ENCODE data around the gene ZNF827. TPM values are rescaled to one million over a fixed set of nuclear protein-coding genes. Genes with fewer than 3 reads are reported as not detected.

ZNF827 gene
- total RNA-seq, 2 donors from 2014 or later, result 26.0 to 39.0 TPM

- Mint-ChIP-seq H3K4me3 (no peak overlapping the region), H3K36me3 (ENCODE audit: insufficient read depth in 2 of 2) (peaks cover 26 to 58% of the 10 kb centered on the region in 2 donors), H3K9me3 (peaks cover 9 to 19% of the 10 kb centered on the region in 2 donors), H3K4me1 (ENCODE audit: low read depth) (peaks cover 49% of the 10 kb centered on the region), H3K27ac (peak overlapping the region; percentile 99), H3K27me3 (ENCODE audit: low read depth) (no peaks in the 10 kb centered on the region)
- no peak for DNase-seq
- no peak for ATAC-seq (replicated peaks in 1 of 2)
These were observed 153.1 kb downstream of the ZNF827 start for GRCh38 chr4:145785391-145786008.

- H3K4me3 Mint-ChIP-seq, result peak overlapping the region; percentile 32 to 75
- H3K9me3 Mint-ChIP-seq, result peaks cover 9 to 19% of the 10 kb centered on the region in 2 donors
- H3K36me3 Mint-ChIP-seq (ENCODE audit: insufficient read depth in 2 of 2), result peaks cover 26 to 63% of the 10 kb centered on the region in 2 donors
- peak overlapping the region; percentile 99 for H3K27ac Mint-ChIP-seq
- DNase-seq (peak; percentile 29 to 38), ATAC-seq (replicated peaks in 1 of 2) (peak; percentile 89 to 95)
- H3K27me3 Mint-ChIP-seq (ENCODE audit: low read depth), result no peaks in the 10 kb centered on the region
- H3K4me1 Mint-ChIP-seq (ENCODE audit: low read depth), result peaks cover 49% of the 10 kb centered on the region
These were observed 154.6 kb downstream of the ZNF827 start for GRCh38 chr4:145784036-145784435.

GRCh38 chr4:145782756-145783155 lies 155.9 kb downstream of the ZNF827 start:
- H3K27ac Mint-ChIP-seq, result peak overlapping the region; percentile 24
- peaks cover 47% of the 10 kb centered on the region for H3K4me1 Mint-ChIP-seq (ENCODE audit: low read depth)
- H3K27me3 Mint-ChIP-seq (ENCODE audit: low read depth), result no peaks in the 10 kb centered on the region
- H3K9me3 Mint-ChIP-seq, result peaks cover 9 to 19% of the 10 kb centered on the region in 2 donors
- no peak overlapping the region for H3K4me3 Mint-ChIP-seq
- peaks cover 29 to 69% of the 10 kb centered on the region in 2 donors for H3K36me3 Mint-ChIP-seq (ENCODE audit: insufficient read depth in 2 of 2)
- no peak for ATAC-seq (replicated peaks in 1 of 2)
- no peak for DNase-seq

GRCh38 chr4:145781351-145781750 lies 157.3 kb downstream of the ZNF827 start:
- peaks cover 44% of the 10 kb centered on the region for H3K4me1 Mint-ChIP-seq (ENCODE audit: low read depth)
- H3K36me3 Mint-ChIP-seq (ENCODE audit: insufficient read depth in 2 of 2), result peaks cover 29 to 64% of the 10 kb centered on the region in 2 donors
- peak overlapping the region; percentile 57 for H3K27ac Mint-ChIP-seq
- no peaks in the 10 kb centered on the region for H3K27me3 Mint-ChIP-seq (ENCODE audit: low read depth)
- ATAC-seq (replicated peaks in 1 of 2) (no peak), DNase-seq (no peak)
- peaks cover 9 to 19% of the 10 kb centered on the region in 2 donors for H3K9me3 Mint-ChIP-seq
- peak overlapping the region; percentile 8 to 12 for H3K4me3 Mint-ChIP-seq

- Mint-ChIP-seq H3K9me3 (peaks cover 4 to 13% of the 10 kb centered on the region in 2 donors), H3K4me3 (no peak overlapping the region), H3K4me1 (ENCODE audit: low read depth) (peaks cover 37% of the 10 kb centered on the region), H3K27ac (no peak overlapping the region), H3K27me3 (ENCODE audit: low read depth) (no peaks in the 10 kb centered on the region), H3K36me3 (ENCODE audit: insufficient read depth in 2 of 2) (peaks cover 26 to 55% of the 10 kb centered on the region in 2 donors)
- DNase-seq (no peak), ATAC-seq (replicated peaks in 1 of 2) (no peak)
These were observed 159.3 kb downstream of the ZNF827 start for GRCh38 chr4:145779319-145779801.

- Mint-ChIP-seq H3K27me3 (ENCODE audit: low read depth) (no peaks in the 10 kb centered on the region), H3K4me3 (no peak overlapping the region), H3K4me1 (ENCODE audit: low read depth) (peaks cover 29% of the 10 kb centered on the region), H3K9me3 (no peaks in the 10 kb centered on the region), H3K36me3 (ENCODE audit: insufficient read depth in 2 of 2) (peaks cover 18 to 45% of the 10 kb centered on the region in 2 donors), H3K27ac (no peak overlapping the region)
- ATAC-seq (replicated peaks in 1 of 2) (no peak), DNase-seq (no peak)
These were observed 162.4 kb downstream of the ZNF827 start for GRCh38 chr4:145776208-145776607.

- no peak overlapping the region for H3K27ac Mint-ChIP-seq
- DNase-seq, result no peak
- no peaks in the 10 kb centered on the region for H3K9me3 Mint-ChIP-seq
- peaks cover 18 to 45% of the 10 kb centered on the region in 2 donors for H3K36me3 Mint-ChIP-seq (ENCODE audit: insufficient read depth in 2 of 2)
- no peak overlapping the region for H3K4me3 Mint-ChIP-seq
- H3K27me3 Mint-ChIP-seq (ENCODE audit: low read depth), result no peaks in the 10 kb centered on the region
- ATAC-seq (replicated peaks in 1 of 2), result peak in 1 of 2 donors; percentile 40
- peaks cover 28% of the 10 kb centered on the region for H3K4me1 Mint-ChIP-seq (ENCODE audit: low read depth)
These were observed 163.2 kb downstream of the ZNF827 start for GRCh38 chr4:145775406-145775805.

GRCh38 chr4:145774473-145774872 lies 164.2 kb downstream of the ZNF827 start:
- ATAC-seq (replicated peaks in 1 of 2) (no peak), DNase-seq (no peak)
- no peaks in the 10 kb centered on the region for H3K27me3 Mint-ChIP-seq (ENCODE audit: low read depth)
- no peak overlapping the region for H3K4me3 Mint-ChIP-seq
- peaks cover 18 to 41% of the 10 kb centered on the region in 2 donors for H3K36me3 Mint-ChIP-seq (ENCODE audit: insufficient read depth in 2 of 2)
- H3K27ac Mint-ChIP-seq, result peak overlapping the region; percentile 38
- H3K4me1 Mint-ChIP-seq (ENCODE audit: low read depth), result peaks cover 28% of the 10 kb centered on the region
- no peaks in the 10 kb centered on the region for H3K9me3 Mint-ChIP-seq

- no peaks in the 10 kb centered on the region for H3K27me3 Mint-ChIP-seq (ENCODE audit: low read depth)
- H3K27ac Mint-ChIP-seq, result peak overlapping the region; percentile 9
- no peaks in the 10 kb centered on the region for H3K9me3 Mint-ChIP-seq
- peaks cover 16 to 42% of the 10 kb centered on the region in 2 donors for H3K36me3 Mint-ChIP-seq (ENCODE audit: insufficient read depth in 2 of 2)
- peak; percentile 67 to 79 for ATAC-seq (replicated peaks in 1 of 2)
- H3K4me1 Mint-ChIP-seq (ENCODE audit: low read depth), result peaks cover 28% of the 10 kb centered on the region
- peak overlapping the region in 1 of 2 donors; percentile 4 for H3K4me3 Mint-ChIP-seq
- DNase-seq, result no peak
These were observed 164.9 kb downstream of the ZNF827 start for GRCh38 chr4:145773581-145774234.

- H3K4me3 Mint-ChIP-seq, result no peak overlapping the region
- H3K9me3 Mint-ChIP-seq, result peaks cover 1 to 6% of the 10 kb centered on the region in 2 donors
- no peak overlapping the region for H3K27ac Mint-ChIP-seq
- no peak for ATAC-seq (replicated peaks in 1 of 2)
- no peak for DNase-seq
- no peaks in the 10 kb centered on the region for H3K27me3 Mint-ChIP-seq (ENCODE audit: low read depth)
- H3K36me3 Mint-ChIP-seq (ENCODE audit: insufficient read depth in 2 of 2), result peaks cover 20 to 44% of the 10 kb centered on the region in 2 donors
- H3K4me1 Mint-ChIP-seq (ENCODE audit: low read depth), result peaks cover 31% of the 10 kb centered on the region
These were observed 166.3 kb downstream of the ZNF827 start for GRCh38 chr4:145772347-145772746.

- Mint-ChIP-seq H3K9me3 (peaks cover 2 to 7% of the 10 kb centered on the region in 2 donors), H3K27ac (no peak overlapping the region), H3K36me3 (ENCODE audit: insufficient read depth in 2 of 2) (peaks cover 22 to 51% of the 10 kb centered on the region in 2 donors), H3K4me3 (no peak overlapping the region), H3K27me3 (ENCODE audit: low read depth) (no peaks in the 10 kb centered on the region), H3K4me1 (ENCODE audit: low read depth) (peaks cover 36% of the 10 kb centered on the region)
- DNase-seq (no peak), ATAC-seq (replicated peaks in 1 of 2) (no peak)
These were observed 168.5 kb downstream of the ZNF827 start for GRCh38 chr4:145770124-145770523.

- H3K9me3 Mint-ChIP-seq, result peaks cover 2 to 7% of the 10 kb centered on the region in 2 donors
- ATAC-seq (replicated peaks in 1 of 2) (no peak), DNase-seq (no peak)
- H3K27ac Mint-ChIP-seq, result no peak overlapping the region
- H3K4me3 Mint-ChIP-seq, result no peak overlapping the region
- peaks cover 22 to 55% of the 10 kb centered on the region in 2 donors for H3K36me3 Mint-ChIP-seq (ENCODE audit: insufficient read depth in 2 of 2)
- H3K27me3 Mint-ChIP-seq (ENCODE audit: low read depth), result no peaks in the 10 kb centered on the region
- H3K4me1 Mint-ChIP-seq (ENCODE audit: low read depth), result peaks cover 34% of the 10 kb centered on the region
These were observed 169.1 kb downstream of the ZNF827 start for GRCh38 chr4:145769450-145770037.

- no peak for DNase-seq
- Mint-ChIP-seq H3K36me3 (ENCODE audit: insufficient read depth in 2 of 2) (peaks cover 16 to 46% of the 10 kb centered on the region in 2 donors), H3K9me3 (peaks cover 2 to 7% of the 10 kb centered on the region in 2 donors), H3K4me1 (ENCODE audit: low read depth) (peaks cover 16% of the 10 kb centered on the region), H3K4me3 (peak overlapping the region in 1 of 2 donors; percentile 42), H3K27ac (no peak overlapping the region), H3K27me3 (ENCODE audit: low read depth) (no peaks in the 10 kb centered on the region)
- ATAC-seq (replicated peaks in 1 of 2), result peak in 1 of 2 donors; percentile 28
These were observed 172.3 kb downstream of the ZNF827 start for GRCh38 chr4:145766273-145766672.

Data from activated T-cell treated with anti-CD3 and anti-CD28 coated beads, Interleukin-2, amount 50 U/mL, for 72 hours (primary cell).